Liver (tissue), 9 donors: Measurements from ENCODE around the gene CYP2J2. TPM values are rescaled to one million over a fixed set of nuclear protein-coding genes. Genes with fewer than 3 reads are reported as not detected.
"Not testable (repeated sequence)": the region's sequence is repeated elsewhere in the genome, so short reads cannot be mapped to it uniquely, and the experiment has no call there.

Experiments
- DNase-seq: peaks from one replicate; pipeline ENCODE4 v3.0.0-alpha.2; 2017; ENCODE audit warnings: low spot score
- H3K27ac ChIP-seq, 2 donors: one replicate each; pipeline ENCODE4 v1.7.0; 2013; ENCODE audit warnings: inconsistent platforms in 2 of 2, low read length in 2 of 2, control low read depth in 1 of 2, low read depth in 1 of 2, mild to moderate bottlenecking in 1 of 2
- H3K27me3 ChIP-seq, 4 donors: one replicate each; pipeline versions ENCODE4 v1.6.1 to v1.7.0; 2013; ENCODE audit warnings: low read length in 3 of 4, inconsistent platforms in 1 of 4, mild to moderate bottlenecking in 1 of 4, moderate library complexity in 1 of 4; ENCODE audit not compliant: control insufficient read depth in 4 of 4, insufficient read depth in 4 of 4
- H3K36me3 ChIP-seq, 4 donors: one replicate each; pipeline versions ENCODE4 v1.6.1 to v1.7.0; 2013; ENCODE audit warnings: low read length in 3 of 4, mild to moderate bottlenecking in 3 of 4, low read depth in 1 of 4, moderate library complexity in 1 of 4; ENCODE audit not compliant: control insufficient read depth in 4 of 4, insufficient read depth in 3 of 4
- H3K4me1 ChIP-seq, 4 donors: one replicate each; pipeline versions ENCODE4 v1.6.1 to v1.7.0; 2013; ENCODE audit warnings: low read length in 3 of 4, mild to moderate bottlenecking in 3 of 4, moderate library complexity in 1 of 4; ENCODE audit not compliant: control insufficient read depth in 4 of 4, insufficient read depth in 4 of 4
- H3K4me3 ChIP-seq, 3 donors: one replicate each; pipeline versions ENCODE4 v1.6.1 to v1.7.0; 2013; ENCODE audit warnings: low read length in 3 of 3, control low read depth in 1 of 3, low read depth in 1 of 3, mild to moderate bottlenecking in 1 of 3
- H3K9ac ChIP-seq, 2 donors: one replicate each; pipeline ENCODE4 v1.7.0; 2013; ENCODE audit warnings: low read length in 2 of 2, mild to moderate bottlenecking in 2 of 2, moderate library complexity in 2 of 2, control low read depth in 1 of 2, low read depth in 1 of 2
- H3K9me3 ChIP-seq, 4 donors: one replicate each; pipeline versions ENCODE4 v1.6.1 to v1.7.0; 2013; ENCODE audit warnings: low read length in 3 of 4; ENCODE audit not compliant: control insufficient read depth in 4 of 4
- FOXA1 ChIP-seq: IDR thresholded peaks from 2 replicates; pipeline ENCODE4 v1.6.1; 2016; ENCODE audit warnings: antibody characterized with exemption
- FOXA2 ChIP-seq: IDR thresholded peaks from 2 replicates; pipeline ENCODE4 v1.6.1; 2016; ENCODE audit warnings: antibody characterized with exemption
- GABPA ChIP-seq, 2 donors: IDR thresholded peaks in 1 of 2; conservative IDR thresholded peaks in 1 of 2; 2 replicates each; pipeline ENCODE4 v1.6.1; 2016; ENCODE audit warnings: antibody characterized with exemption in 2 of 2, mild to moderate bottlenecking in 1 of 2, moderate library complexity in 1 of 2
- HNF4A ChIP-seq, 2 donors: conservative IDR thresholded peaks; 2 replicates each; pipeline ENCODE4 v1.6.1; 2016; ENCODE audit warnings: antibody characterized with exemption in 2 of 2, mild to moderate bottlenecking in 2 of 2
- HNF4G ChIP-seq: IDR thresholded peaks from 2 replicates; pipeline ENCODE4 v1.6.1; 2016; ENCODE audit warnings: antibody characterized with exemption
- JUND ChIP-seq, 2 donors: IDR thresholded peaks; 2 replicates each; pipeline ENCODE4 v1.6.1; 2016; ENCODE audit warnings: antibody characterized with exemption in 2 of 2
- NR2F2 ChIP-seq: IDR thresholded peaks from 2 replicates; pipeline ENCODE4 v1.6.1; 2016; ENCODE audit warnings: antibody characterized with exemption
- REST ChIP-seq: IDR thresholded peaks from 2 replicates; pipeline ENCODE4 v1.6.1; 2016; ENCODE audit warnings: antibody characterized with exemption, mild to moderate bottlenecking
- RXRA ChIP-seq, 2 donors: IDR thresholded peaks; 2 replicates each; pipeline ENCODE4 v1.6.1; 2017 to 2018; ENCODE audit warnings: antibody characterized with exemption in 2 of 2, mild to moderate bottlenecking in 1 of 2
- SP1 ChIP-seq: IDR thresholded peaks from 2 replicates; pipeline ENCODE4 v1.6.1; 2018; ENCODE audit warnings: antibody characterized with exemption, mild to moderate bottlenecking
- TAF1 ChIP-seq: conservative IDR thresholded peaks from 2 replicates; pipeline ENCODE4 v1.6.1; 2016; ENCODE audit warnings: antibody characterized with exemption, mild to moderate bottlenecking
- YY1 ChIP-seq: IDR thresholded peaks from 2 replicates; pipeline ENCODE4 v1.6.1; 2016; ENCODE audit warnings: antibody characterized with exemption, mild to moderate bottlenecking
- WGBS: extraction: QIAGEN DNeasy Blood & Tissue Kit; methylation state at CpG from one replicate; pipeline ENCODE4 v1.1.7; 2013; 5-methylcytosine and 5-hydroxymethylcytosine counted together
- polyA plus RNA-seq, 2 donors: library from polyadenylated mRNA; stranded (reverse) in 1 of 2; unstranded in 1 of 2; fragments of 200-250 nt in 1 of 2; fragments of >200 nt in 1 of 2; fragmentation: Nextera tagmentation in 1 of 2; extraction: Ambion mirVana in 1 of 2; gene quantifications; one replicate each; pipeline versions ENCODE4 v1.2.1 to v1.2.3, GENCODE V29; 2013 to 2015
- total RNA-seq, 2 donors: library from RNA; depleted of rRNA; stranded (reverse); fragments of >200 nt; gene quantifications; one replicate each; pipeline ENCODE4 v1.2.3, GENCODE V29; 2014
- TF ChIP-seq, protein P1 (sequence below): IDR thresholded peaks from 2 replicates; pipeline ENCODE4 v1.6.1; 2016; ENCODE audit warnings: antibody characterized with exemption
- TF ChIP-seq, protein P2 (sequence below): fragments of 150-350 bp; IDR thresholded peaks from 2 replicates; pipeline ENCODE4 v1.5.1; 2017; ENCODE audit warnings: improper control_type of control experiment, low read depth, low read length; ENCODE audit not compliant: missing input control
- TF ChIP-seq, protein P3 (sequence below): IDR thresholded peaks from 2 replicates; pipeline ENCODE4 v1.6.1; 2016; ENCODE audit warnings: antibody characterized with exemption
- TF ChIP-seq, protein P4 (sequence below): IDR thresholded peaks from 2 replicates; pipeline ENCODE4 v1.6.1; 2016; ENCODE audit warnings: antibody characterized with exemption
- donor health status: healthy.
- donor health status: healthy.
- donor health status: healthy.
- donor health status: healthy.
- donor health status: healthy.

The CYP2J2 gene
- total and polyA plus RNA-seq, 4 donors, result 29.4 to 77.9 (median 58.9) TPM

DNA sequence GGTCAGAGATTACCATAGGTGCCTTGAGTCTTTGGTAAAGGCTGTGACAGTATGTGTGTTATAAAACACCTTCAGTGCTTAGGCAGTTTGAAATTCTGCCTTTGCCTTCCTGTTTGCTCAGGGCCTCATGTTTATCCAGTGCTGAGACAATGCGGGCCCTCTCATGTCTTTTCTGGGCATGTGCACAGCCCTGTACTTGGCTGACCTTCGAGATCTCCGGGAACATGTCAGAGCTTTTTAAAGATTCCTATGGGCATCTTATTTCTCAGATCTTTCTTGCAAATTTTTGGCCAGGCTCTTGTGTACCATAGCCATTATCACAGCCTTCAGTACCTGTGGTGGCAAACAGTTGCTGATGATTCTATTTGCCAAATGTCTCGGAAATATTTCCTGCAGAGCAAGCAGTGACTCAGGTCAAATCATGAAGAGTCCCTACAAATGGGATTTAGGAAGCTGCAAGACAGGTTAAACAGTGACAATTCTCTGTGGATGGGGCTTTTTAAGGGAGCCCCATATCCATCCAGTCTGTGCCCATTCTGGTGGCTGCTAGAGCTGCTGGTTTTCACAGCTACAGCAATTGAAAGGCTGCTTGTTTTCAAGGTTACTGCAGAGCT lies 69.7 kb downstream of the CYP2J2 start (continued):
- TF ChIP-seq, protein P1, sequence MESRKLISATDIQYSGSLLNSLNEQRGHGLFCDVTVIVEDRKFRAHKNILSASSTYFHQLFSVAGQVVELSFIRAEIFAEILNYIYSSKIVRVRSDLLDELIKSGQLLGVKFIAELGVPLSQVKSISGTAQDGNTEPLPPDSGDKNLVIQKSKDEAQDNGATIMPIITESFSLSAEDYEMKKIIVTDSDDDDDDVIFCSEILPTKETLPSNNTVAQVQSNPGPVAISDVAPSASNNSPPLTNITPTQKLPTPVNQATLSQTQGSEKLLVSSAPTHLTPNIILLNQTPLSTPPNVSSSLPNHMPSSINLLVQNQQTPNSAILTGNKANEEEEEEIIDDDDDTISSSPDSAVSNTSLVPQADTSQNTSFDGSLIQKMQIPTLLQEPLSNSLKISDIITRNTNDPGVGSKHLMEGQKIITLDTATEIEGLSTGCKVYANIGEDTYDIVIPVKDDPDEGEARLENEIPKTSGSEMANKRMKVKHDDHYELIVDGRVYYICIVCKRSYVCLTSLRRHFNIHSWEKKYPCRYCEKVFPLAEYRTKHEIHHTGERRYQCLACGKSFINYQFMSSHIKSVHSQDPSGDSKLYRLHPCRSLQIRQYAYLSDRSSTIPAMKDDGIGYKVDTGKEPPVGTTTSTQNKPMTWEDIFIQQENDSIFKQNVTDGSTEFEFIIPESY, result peak; percentile 30
- TF ChIP-seq FOXA2 (peak; percentile 55), GABPA (IDR thresholded peaks at IDR 0.05 in 1 of 2, conservative IDR thresholded peaks at IDR 0.05 in 1 of 2) (no peak)

DNA sequence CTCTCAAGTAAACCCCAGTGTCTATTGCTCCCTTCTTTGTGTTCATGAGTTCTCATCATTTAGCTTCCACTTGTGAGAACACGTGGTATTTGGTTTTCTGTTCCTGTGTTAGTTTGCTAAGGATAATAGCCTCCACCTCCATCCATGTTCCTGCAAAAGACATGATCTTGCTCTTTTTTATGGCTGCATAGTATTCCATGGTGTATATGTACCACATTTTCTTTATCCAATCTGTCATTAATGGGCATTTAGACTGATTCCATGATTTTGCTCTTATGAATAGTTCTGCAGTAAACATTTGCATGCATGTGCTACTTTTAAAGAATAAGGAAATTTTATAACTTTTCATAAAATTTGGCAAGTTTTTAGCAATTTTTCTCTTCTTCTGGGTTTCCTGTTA lies 71.3 kb downstream of the CYP2J2 start:
- H3K4me3 ChIP-seq, H3K9ac ChIP-seq, H3K27ac ChIP-seq, DNase-seq, H3K27me3 ChIP-seq, H3K9me3 ChIP-seq: not testable (repeated sequence)
- WGBS, result 97% methylated on average over 1 of the region's 1 CpG
- H3K4me1 ChIP-seq, result peaks cover 5 to 19% (median 9%) of the 10 kb centered on the region in 4 donors
- peaks cover 2 to 11% (median 2%) of the 10 kb centered on the region in 4 donors for H3K36me3 ChIP-seq

GRCh38 chr1:59852117-59852516 lies 74.5 kb downstream of the CYP2J2 start:
- H3K27ac ChIP-seq, result no peak overlapping the region

GRCh38 chr1:59846895-59847282 lies 79.7 kb downstream of the CYP2J2 start:
- 95% methylated on average over 2 of the region's 2 CpGs for WGBS
- DNase-seq, result no peak
- Histone ChIP-seq H3K9ac (no peak overlapping the region), H3K4me1 (peaks cover 0 to 3% (median 0%) of the 10 kb centered on the region in 4 donors), H3K4me3 (no peak overlapping the region), H3K36me3 (peaks cover 0 to 42% (median 19%) of the 10 kb centered on the region in 4 donors), H3K27me3 (no peaks in the 10 kb centered on the region), H3K27ac (no peak overlapping the region), H3K9me3 (no peaks in the 10 kb centered on the region)
- TF ChIP-seq, protein P2, sequence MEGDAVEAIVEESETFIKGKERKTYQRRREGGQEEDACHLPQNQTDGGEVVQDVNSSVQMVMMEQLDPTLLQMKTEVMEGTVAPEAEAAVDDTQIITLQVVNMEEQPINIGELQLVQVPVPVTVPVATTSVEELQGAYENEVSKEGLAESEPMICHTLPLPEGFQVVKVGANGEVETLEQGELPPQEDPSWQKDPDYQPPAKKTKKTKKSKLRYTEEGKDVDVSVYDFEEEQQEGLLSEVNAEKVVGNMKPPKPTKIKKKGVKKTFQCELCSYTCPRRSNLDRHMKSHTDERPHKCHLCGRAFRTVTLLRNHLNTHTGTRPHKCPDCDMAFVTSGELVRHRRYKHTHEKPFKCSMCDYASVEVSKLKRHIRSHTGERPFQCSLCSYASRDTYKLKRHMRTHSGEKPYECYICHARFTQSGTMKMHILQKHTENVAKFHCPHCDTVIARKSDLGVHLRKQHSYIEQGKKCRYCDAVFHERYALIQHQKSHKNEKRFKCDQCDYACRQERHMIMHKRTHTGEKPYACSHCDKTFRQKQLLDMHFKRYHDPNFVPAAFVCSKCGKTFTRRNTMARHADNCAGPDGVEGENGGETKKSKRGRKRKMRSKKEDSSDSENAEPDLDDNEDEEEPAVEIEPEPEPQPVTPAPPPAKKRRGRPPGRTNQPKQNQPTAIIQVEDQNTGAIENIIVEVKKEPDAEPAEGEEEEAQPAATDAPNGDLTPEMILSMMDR, result no peak
- TF ChIP-seq RXRA (IDR thresholded peaks at IDR 0.05), result no peak
- no peak for TF ChIP-seq HNF4A (conservative IDR thresholded peaks at IDR 0.05)
- TF ChIP-seq FOXA1, result no peak
- TF ChIP-seq REST, result no peak
- TF ChIP-seq, protein P3, sequence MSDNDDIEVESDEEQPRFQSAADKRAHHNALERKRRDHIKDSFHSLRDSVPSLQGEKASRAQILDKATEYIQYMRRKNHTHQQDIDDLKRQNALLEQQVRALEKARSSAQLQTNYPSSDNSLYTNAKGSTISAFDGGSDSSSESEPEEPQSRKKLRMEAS, result no peak
- no peak for TF ChIP-seq JUND (IDR thresholded peaks at IDR 0.05)
- no peak for TF ChIP-seq TAF1
- TF ChIP-seq NR2F2, result no peak
- TF ChIP-seq YY1, result no peak
- TF ChIP-seq, protein P4, sequence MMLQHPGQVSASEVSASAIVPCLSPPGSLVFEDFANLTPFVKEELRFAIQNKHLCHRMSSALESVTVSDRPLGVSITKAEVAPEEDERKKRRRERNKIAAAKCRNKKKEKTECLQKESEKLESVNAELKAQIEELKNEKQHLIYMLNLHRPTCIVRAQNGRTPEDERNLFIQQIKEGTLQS, result no peak
- TF ChIP-seq FOXA2, result no peak
- TF ChIP-seq, protein P1, result no peak
- no peak for TF ChIP-seq GABPA (IDR thresholded peaks at IDR 0.05 in 1 of 2, conservative IDR thresholded peaks at IDR 0.05 in 1 of 2)
- TF ChIP-seq SP1, result no peak
- no peak for TF ChIP-seq HNF4G

More at GRCh38 chr1:59852117-59852516, 74.5 kb downstream of the CYP2J2 start:
- Histone ChIP-seq H3K4me3 (no peak overlapping the region), H3K4me1 (peaks cover 3 to 18% (median 6%) of the 10 kb centered on the region in 4 donors), H3K9ac (no peak overlapping the region), H3K9me3 (no peaks in the 10 kb centered on the region), H3K36me3 (peaks cover 2 to 27% (median 9%) of the 10 kb centered on the region in 4 donors), H3K27me3 (no peaks in the 10 kb centered on the region)
- no peak for DNase-seq
- TF ChIP-seq FOXA2, result no peak
- 44% methylated on average over 1 of the region's 1 CpG for WGBS
